Airway epithelial cell (primary cell): ENCODE measurements around the gene GCHFR. TPM values are rescaled to one million over a fixed set of nuclear protein-coding genes. Genes with fewer than 3 reads are reported as not detected.

Source experiments
- total RNA-seq: library from RNA; depleted of rRNA; stranded (reverse); fragments of >200 nt; gene quantifications from 2 replicates; pipeline ENCODE4 v1.2.3, GENCODE V29; 2015

Gene GCHFR
- 22.6 and 29.3 TPM in 2 replicates for total RNA-seq

GRCh38 chr15:40763801-40764628 lies at the start of gene GCHFR:
Gene GCHFR (plus strand): TSS chr15:40764068. CDS start chr15:40764181, 113 bp downstream.

GRCh38 chr15:40754883-40755811 lies 8.7 kb upstream of the GCHFR start, which contains the start of gene RMDN3:
Gene RMDN3 (minus strand): TSS chr15:40755254. CDS start chr15:40754783, 471 bp downstream.

GRCh38 chr15:40769274-40770146 lies 5.6 kb downstream of the GCHFR start, which contains the start of gene C15orf62:
Gene C15orf62 (plus strand): TSS chr15:40769980. CDS start chr15:40770496, 516 bp downstream.

GRCh38 chr15:40807028-40807887 lies 43.4 kb downstream of the GCHFR start, which contains the start of the genes DNAJC17 and ZFYVE19:
Gene DNAJC17 (minus strand): TSS chr15:40807473. CDS start chr15:40807446, 27 bp downstream.
Gene ZFYVE19 (plus strand): TSS chr15:40807089. CDS start chr15:40807590, 501 bp downstream.

Other genes with a start within 250 kb of the GCHFR start
- 8.0 and 17.8 TPM in 2 replicates for gene CCDC32, start 199.0 kb upstream of the GCHFR start, total RNA-seq
- 13.7 and 16.2 TPM in 2 replicates for gene RPUSD2, start 194.8 kb upstream of the GCHFR start, total RNA-seq
- 12.6 and 20.0 TPM in 2 replicates for gene KNL1, start 169.8 kb upstream of the GCHFR start, total RNA-seq
- gene RAD51, start 68.9 kb upstream of the GCHFR start, total RNA-seq = 10.8 and 13.8 TPM in 2 replicates
- gene RMDN3, start 8.8 kb upstream of the GCHFR start, total RNA-seq = 22.3 and 29.5 TPM in 2 replicates
- gene C15orf62, start 5.9 kb downstream of the GCHFR start, total RNA-seq = 0.99 and 2.4 TPM in 2 replicates
- 39.2 and 39.7 TPM in 2 replicates for gene ZFYVE19, start 43.0 kb downstream of the GCHFR start, total RNA-seq
- 21.7 and 28.5 TPM in 2 replicates for gene DNAJC17, start 43.4 kb downstream of the GCHFR start, total RNA-seq
- not detected in 2 replicates for gene PPP1R14D, start 64.6 kb downstream of the GCHFR start, total RNA-seq
- 330 and 346 TPM in 2 replicates for gene SPINT1, start 80.0 kb downstream of the GCHFR start, total RNA-seq
- gene RHOV, start 110.2 kb downstream of the GCHFR start, total RNA-seq = 52.2 and 61.1 TPM in 2 replicates
- 30.6 and 33.9 TPM in 2 replicates for gene VPS18, start 130.4 kb downstream of the GCHFR start, total RNA-seq
- 0.35 TPM in 1 of 2 replicates, not detected in the other for gene DLL4, start 165.3 kb downstream of the GCHFR start, total RNA-seq
- 5.9 and 10.5 TPM in 2 replicates for gene CHAC1, start 189.4 kb downstream of the GCHFR start, total RNA-seq